Naive B cell (primary cell): ENCODE results near the gene CRNKL1. TPM values are rescaled to one million over a fixed set of nuclear protein-coding genes. Genes with fewer than 3 reads are reported as not detected.

Experiments
- ATAC-seq, 2 donors: fragments of 150-1000 bp; cut with Tn5 transposase; 2 replicates each; pipeline ENCODE4 v1.10.0; 2021; ENCODE audit warnings: low read depth in 2 of 2, mild to moderate bottlenecking in 2 of 2, moderate library complexity in 2 of 2
- DNase-seq: peaks from one replicate; pipeline ENCODE4 v3.0.0; 2022
- H3K27ac Mint-ChIP-seq, 6 donors: one replicate each; pipeline ENCODE4 v1.8.0; 2020 to 2022; ENCODE audit warnings: mild to moderate bottlenecking in 6 of 6, mixed read lengths in 6 of 6, moderate library complexity in 5 of 6, inconsistent platforms in 2 of 6
- H3K27me3 Mint-ChIP-seq, 3 donors: one replicate each; pipeline ENCODE4 v1.8.0; 2021 to 2022; ENCODE audit warnings: mixed read lengths in 3 of 3, mild to moderate bottlenecking in 1 of 3
- H3K36me3 Mint-ChIP-seq, 2 donors: one replicate each; pipeline ENCODE4 v1.8.0; 2020 to 2022; ENCODE audit warnings: mixed read lengths in 2 of 2, inconsistent platforms in 1 of 2, mild to moderate bottlenecking in 1 of 2
- H3K4me1 Mint-ChIP-seq, 3 donors: one replicate each; pipeline ENCODE4 v1.8.0; 2020 to 2022; ENCODE audit warnings: mixed read lengths in 3 of 3, inconsistent platforms in 1 of 3, mild to moderate bottlenecking in 1 of 3, moderate library complexity in 1 of 3
- H3K4me3 Mint-ChIP-seq, 8 donors: one replicate each; pipeline ENCODE4 v1.8.0; 2020 to 2022; ENCODE audit warnings: mild to moderate bottlenecking in 8 of 8, mixed read lengths in 8 of 8, moderate library complexity in 8 of 8, inconsistent platforms in 2 of 8
- H3K9me3 Mint-ChIP-seq, 7 donors: one replicate each; pipeline ENCODE4 v1.8.0; 2020 to 2022; ENCODE audit warnings: mixed read lengths in 7 of 7, mild to moderate bottlenecking in 5 of 7, inconsistent platforms in 2 of 7, moderate library complexity in 1 of 7
- polyA plus RNA-seq, 6 donors: library from polyadenylated mRNA; unstranded; fragments of 300-500 nt; fragmentation: Illumina TruSeq; gene quantifications; one replicate each; pipeline ENCODE4 v1.2.3, GENCODE V29; 2021; ENCODE audit warnings: low read depth in 6 of 6

CRNKL1 gene
- 10 to 100 TPM in 2 of 6 donors, 1 to 10 TPM in 4; 6.6 to 12.6 (median 9.1) TPM for polyA plus RNA-seq

- ATAC-seq: peak; percentile 91 to 92
- peak within 1 kb of the TSS; percentile 92 to 100 (median 99) for H3K4me3 Mint-ChIP-seq
- no peaks in the 10 kb centered on the region for H3K27me3 Mint-ChIP-seq
- peak; percentile 96 for DNase-seq
- peaks cover 11 to 13% of the 10 kb centered on the region in 2 donors for H3K36me3 Mint-ChIP-seq
- H3K27ac Mint-ChIP-seq: peak within 1 kb of the TSS; percentile 93 to 99 (median 98)
- H3K9me3 Mint-ChIP-seq: no peaks in the 10 kb centered on the region
- peaks cover 13 to 19% (median 18%) of the 10 kb centered on the region in 3 donors for H3K4me1 Mint-ChIP-seq
These were observed at the start of gene CRNKL1, which contains the start of gene CFAP61 for GRCh38 chr20:20052074-20052970. Gene CRNKL1, minus strand, starts transcription at chr20:20052466. Its CDS starts 124 bp downstream, at chr20:20052342. Gene CFAP61, plus strand, starts transcription at chr20:20052532. Its CDS starts 4,122 bp downstream, at chr20:20056654.

- Mint-ChIP-seq H3K27me3 (peaks cover 10 to 33% (median 24%) of the 10 kb centered on the region in 3 donors), H3K36me3 (no peaks in the 10 kb centered on the region), H3K4me1 (no peaks in the 10 kb centered on the region), H3K27ac (no peak overlapping the region), H3K9me3 (peaks cover 0 to 6% (median 0%) of the 10 kb centered on the region in 7 donors), H3K4me3 (no peak overlapping the region)
- DNase-seq (no peak), ATAC-seq (no peak)
These were observed 48.6 kb upstream of the CRNKL1 start for GRCh38 chr20:20100881-20101280.

- no peaks in the 10 kb centered on the region for H3K4me1 Mint-ChIP-seq
- no peak overlapping the region for H3K4me3 Mint-ChIP-seq
- H3K9me3 Mint-ChIP-seq: no peaks in the 10 kb centered on the region
- no peak for DNase-seq
- no peak for ATAC-seq
- H3K27me3 Mint-ChIP-seq: peaks cover 23 to 28% (median 26%) of the 10 kb centered on the region in 3 donors
- H3K27ac Mint-ChIP-seq: no peak overlapping the region
- no peaks in the 10 kb centered on the region for H3K36me3 Mint-ChIP-seq
These were observed 44.2 kb upstream of the CRNKL1 start for GRCh38 chr20:20096421-20096820.

GRCh38 chr20:20095114-20095872 lies 43.0 kb upstream of the CRNKL1 start:
- Mint-ChIP-seq H3K9me3 (no peaks in the 10 kb centered on the region), H3K4me3 (no peak overlapping the region), H3K27ac (no peak overlapping the region), H3K27me3 (peaks cover 23 to 36% (median 26%) of the 10 kb centered on the region in 3 donors), H3K36me3 (no peaks in the 10 kb centered on the region), H3K4me1 (no peaks in the 10 kb centered on the region)
- DNase-seq: no peak
- no peak for ATAC-seq

GRCh38 chr20:20094410-20094809 lies 42.1 kb upstream of the CRNKL1 start:
- no peak overlapping the region for H3K4me3 Mint-ChIP-seq
- DNase-seq (no peak), ATAC-seq (no peak)
- no peaks in the 10 kb centered on the region for H3K36me3 Mint-ChIP-seq
- H3K9me3 Mint-ChIP-seq: no peaks in the 10 kb centered on the region
- peak overlapping the region in 1 of 6 donors; percentile 88 for H3K27ac Mint-ChIP-seq
- no peaks in the 10 kb centered on the region for H3K4me1 Mint-ChIP-seq
- peaks cover 26 to 36% (median 28%) of the 10 kb centered on the region in 3 donors for H3K27me3 Mint-ChIP-seq

DNA sequence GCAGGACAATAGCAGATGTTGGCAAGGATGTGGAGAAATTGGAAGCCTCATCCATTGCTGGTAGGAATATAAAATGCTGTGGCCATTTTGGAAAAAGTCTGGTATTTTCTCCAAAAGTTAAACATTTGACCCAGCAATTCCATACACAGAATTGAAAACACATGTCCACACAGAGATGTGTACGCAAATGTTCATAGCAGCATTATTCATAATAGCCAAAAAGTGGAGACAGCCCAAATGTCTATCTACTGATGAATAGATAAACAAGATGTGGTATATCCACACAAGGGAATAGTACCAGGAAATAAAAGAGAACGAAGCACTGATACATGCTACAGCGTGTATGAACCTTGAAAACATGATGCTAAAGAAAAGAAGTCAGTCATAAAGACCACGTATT lies 40.6 kb upstream of the CRNKL1 start:
- Mint-ChIP-seq H3K4me1 (no peaks in the 10 kb centered on the region), H3K27ac (no peak overlapping the region), H3K27me3 (peaks cover 23 to 33% (median 27%) of the 10 kb centered on the region in 3 donors), H3K36me3 (no peaks in the 10 kb centered on the region), H3K4me3 (no peak overlapping the region), H3K9me3 (no peaks in the 10 kb centered on the region)
- DNase-seq: no peak
- no peak for ATAC-seq

DNA sequence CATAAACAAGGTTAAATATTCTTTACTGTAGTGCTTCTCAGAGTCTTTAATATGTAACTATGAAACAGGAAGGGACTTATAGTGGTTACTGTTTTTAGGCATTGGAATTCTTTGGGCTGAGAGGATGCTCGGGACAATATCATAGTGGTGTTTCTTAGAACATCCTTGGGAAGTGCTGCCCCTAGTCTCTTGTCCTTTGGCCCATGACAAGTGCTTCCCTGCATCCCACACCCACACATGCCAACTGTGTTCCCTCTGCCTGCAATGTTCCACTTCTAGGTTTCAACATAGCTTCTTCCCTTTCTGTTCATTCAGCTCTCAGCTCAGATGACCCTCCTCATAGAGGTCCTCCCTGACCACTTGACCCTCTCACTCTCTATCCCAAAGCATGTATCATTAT lies 37.7 kb upstream of the CRNKL1 start:
- H3K9me3 Mint-ChIP-seq: no peaks in the 10 kb centered on the region
- H3K36me3 Mint-ChIP-seq: no peaks in the 10 kb centered on the region
- peaks cover 10 to 22% (median 20%) of the 10 kb centered on the region in 3 donors for H3K27me3 Mint-ChIP-seq
- peak overlapping the region in 1 of 6 donors; percentile 83 for H3K27ac Mint-ChIP-seq
- ATAC-seq: no peak
- no peak for DNase-seq
- no peak overlapping the region for H3K4me3 Mint-ChIP-seq
- no peaks in the 10 kb centered on the region for H3K4me1 Mint-ChIP-seq

DNA sequence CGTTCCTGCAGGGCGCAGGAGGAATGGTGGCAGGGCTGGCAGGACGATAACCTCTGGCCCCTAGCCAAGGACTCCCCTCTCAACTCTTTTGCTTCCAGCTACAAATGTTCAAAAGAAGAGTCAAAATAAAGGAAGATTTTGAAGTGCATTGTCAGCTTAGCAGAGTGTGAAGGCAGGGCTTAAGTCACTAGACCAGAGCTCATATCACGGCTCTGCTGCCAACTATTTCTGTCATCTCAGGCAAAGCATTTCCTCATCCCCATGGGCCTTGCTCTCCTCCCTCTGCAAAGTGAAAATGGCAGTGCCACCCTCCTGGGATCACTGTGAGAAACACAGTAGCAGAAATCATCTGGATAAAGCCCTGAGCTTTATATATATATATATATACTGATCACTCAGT lies 36.8 kb upstream of the CRNKL1 start:
- no peak overlapping the region for H3K27ac Mint-ChIP-seq

GRCh38 chr20:20085812-20086211 lies 33.5 kb upstream of the CRNKL1 start:
- Mint-ChIP-seq H3K4me1 (peaks cover 0 to 8% (median 3%) of the 10 kb centered on the region in 3 donors), H3K4me3 (no peak overlapping the region), H3K9me3 (no peaks in the 10 kb centered on the region), H3K36me3 (no peaks in the 10 kb centered on the region), H3K27me3 (peaks cover 10 to 23% (median 12%) of the 10 kb centered on the region in 3 donors), H3K27ac (no peak overlapping the region)
- DNase-seq (no peak), ATAC-seq (no peak)

More for the DNA sequence above, 36.8 kb upstream of the CRNKL1 start:
- Mint-ChIP-seq H3K27me3 (peaks cover 6 to 23% (median 20%) of the 10 kb centered on the region in 3 donors), H3K9me3 (no peaks in the 10 kb centered on the region), H3K36me3 (no peaks in the 10 kb centered on the region), H3K4me3 (no peak overlapping the region), H3K4me1 (peaks cover 0 to 5% (median under 1%) of the 10 kb centered on the region in 3 donors)
- ATAC-seq (no peak), DNase-seq (no peak)

GRCh38 chr20:20085071-20085470 lies 32.8 kb upstream of the CRNKL1 start:
- ATAC-seq (no peak), DNase-seq (no peak)
- Mint-ChIP-seq H3K4me1 (peaks cover 0 to 8% (median 3%) of the 10 kb centered on the region in 3 donors), H3K4me3 (peak overlapping the region in 2 of 8 donors; percentile 25 to 39), H3K9me3 (no peaks in the 10 kb centered on the region), H3K36me3 (no peaks in the 10 kb centered on the region), H3K27ac (peak overlapping the region in 1 of 6 donors; percentile 81), H3K27me3 (peaks cover 10 to 21% (median 11%) of the 10 kb centered on the region in 3 donors)

- no peak overlapping the region for H3K27ac Mint-ChIP-seq
- H3K36me3 Mint-ChIP-seq: no peaks in the 10 kb centered on the region
- ATAC-seq (no peak), DNase-seq (no peak)
- peaks cover 0 to 8% (median 3%) of the 10 kb centered on the region in 3 donors for H3K4me1 Mint-ChIP-seq
- peaks cover 10 to 18% (median 12%) of the 10 kb centered on the region in 3 donors for H3K27me3 Mint-ChIP-seq
- peak overlapping the region; percentile 16 to 83 (median 65) for H3K4me3 Mint-ChIP-seq
- H3K9me3 Mint-ChIP-seq: no peaks in the 10 kb centered on the region
These were observed 32.1 kb upstream of the CRNKL1 start for GRCh38 chr20:20084296-20084752.

DNA sequence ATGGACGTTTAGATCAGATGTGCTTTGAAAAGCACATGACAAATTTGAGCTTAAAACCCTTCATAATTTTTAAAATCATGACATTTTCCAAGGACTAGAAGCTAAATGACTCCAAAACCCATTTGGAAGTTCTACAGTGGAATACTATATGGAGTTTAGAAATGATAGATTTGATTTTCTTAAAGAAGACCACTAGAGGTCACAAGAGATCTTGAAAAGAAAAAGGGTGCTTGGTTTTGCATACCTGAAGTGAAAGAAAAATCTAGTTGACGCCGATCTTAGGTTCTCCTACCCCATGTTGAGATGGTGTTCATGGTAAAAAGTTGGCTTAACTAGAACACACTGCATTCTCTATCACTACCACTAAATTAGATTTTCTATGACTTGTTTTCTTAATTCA lies 31.5 kb upstream of the CRNKL1 start:
- ATAC-seq (peak; percentile 58 to 86), DNase-seq (peak; percentile 33)
- Mint-ChIP-seq H3K4me1 (peaks cover 0 to 8% (median 3%) of the 10 kb centered on the region in 3 donors), H3K4me3 (peak overlapping the region in 7 of 8 donors; percentile 47 to 83 (median 72)), H3K27ac (peak overlapping the region in 1 of 6 donors; percentile 43), H3K27me3 (peaks cover 10 to 23% (median 17%) of the 10 kb centered on the region in 3 donors), H3K9me3 (no peaks in the 10 kb centered on the region), H3K36me3 (no peaks in the 10 kb centered on the region)
